22Rv1 (cell line): ENCODE measurements around the gene NBAS.

ENCODE experiments used
- ZFX ChIP-seq: fragments of 450-650 bp; IDR thresholded peaks from 2 replicates; pipeline ENCODE4 v1.6.1; 2017; ENCODE audit warnings: antibody characterized with exemption, borderline replicate concordance
- TF ChIP-seq, protein P1 (sequence below): fragments of 450-650 bp; IDR thresholded peaks from 2 replicates; pipeline ENCODE4 v1.5.1; 2017; ENCODE audit warnings: mild to moderate bottlenecking

DNA sequence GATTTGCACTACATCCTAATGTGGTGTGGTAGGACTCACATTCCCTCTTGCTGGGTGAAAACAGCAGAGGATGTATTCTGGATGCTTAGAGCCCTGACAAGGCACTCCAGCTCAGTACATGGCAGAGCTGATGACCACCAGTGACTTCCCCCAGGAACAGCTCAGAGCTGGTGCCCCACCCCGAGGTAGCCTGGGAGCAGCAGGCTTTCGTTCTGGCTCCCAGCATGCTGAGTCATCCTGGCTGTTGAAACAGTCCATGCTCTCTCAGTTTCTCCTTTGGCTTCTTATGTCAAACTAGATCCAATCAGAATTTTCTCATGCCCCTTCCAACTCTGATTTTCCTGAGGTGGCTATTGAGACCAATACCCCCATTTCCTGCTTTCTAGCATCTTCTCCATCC is 438.2 kb downstream of the NBAS start:
- TF ChIP-seq, protein P1, sequence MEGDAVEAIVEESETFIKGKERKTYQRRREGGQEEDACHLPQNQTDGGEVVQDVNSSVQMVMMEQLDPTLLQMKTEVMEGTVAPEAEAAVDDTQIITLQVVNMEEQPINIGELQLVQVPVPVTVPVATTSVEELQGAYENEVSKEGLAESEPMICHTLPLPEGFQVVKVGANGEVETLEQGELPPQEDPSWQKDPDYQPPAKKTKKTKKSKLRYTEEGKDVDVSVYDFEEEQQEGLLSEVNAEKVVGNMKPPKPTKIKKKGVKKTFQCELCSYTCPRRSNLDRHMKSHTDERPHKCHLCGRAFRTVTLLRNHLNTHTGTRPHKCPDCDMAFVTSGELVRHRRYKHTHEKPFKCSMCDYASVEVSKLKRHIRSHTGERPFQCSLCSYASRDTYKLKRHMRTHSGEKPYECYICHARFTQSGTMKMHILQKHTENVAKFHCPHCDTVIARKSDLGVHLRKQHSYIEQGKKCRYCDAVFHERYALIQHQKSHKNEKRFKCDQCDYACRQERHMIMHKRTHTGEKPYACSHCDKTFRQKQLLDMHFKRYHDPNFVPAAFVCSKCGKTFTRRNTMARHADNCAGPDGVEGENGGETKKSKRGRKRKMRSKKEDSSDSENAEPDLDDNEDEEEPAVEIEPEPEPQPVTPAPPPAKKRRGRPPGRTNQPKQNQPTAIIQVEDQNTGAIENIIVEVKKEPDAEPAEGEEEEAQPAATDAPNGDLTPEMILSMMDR = no peak
- no peak for TF ChIP-seq ZFX
